NCI-H1694 (cell line): ENCODE measurements around the gene SLC25A42.
A peak's percentile ranks its signal among the peaks of the same experiment; 100 is the strongest.
"Not testable (repeated sequence)": the region's sequence is repeated elsewhere in the genome, so short reads cannot be mapped to it uniquely, and the experiment has no call there.

Experiments used
- DNase-seq: peaks from one replicate; lab custom pipeline; 2025; lab: John Stamatoyannopoulos, UW

Gene SLC25A42

GRCh38 chr19:19135713-19136112 is 71.9 kb downstream of the SLC25A42 start:
- not testable (repeated sequence) for DNase-seq

- no peak for DNase-seq
These were observed 73.8 kb downstream of the SLC25A42 start for GRCh38 chr19:19137556-19138108.

GRCh38 chr19:19138109-19138981 is 74.6 kb downstream of the SLC25A42 start, which contains the start of gene TMEM161A:
Gene TMEM161A, minus strand, starts transcription at chr19:19138478. Its CDS starts 50 bp downstream, at chr19:19138428.
- DNase-seq = peak; percentile 96

- DNase-seq = no peak
These were observed 76.1 kb downstream of the SLC25A42 start for GRCh38 chr19:19139876-19140229.

- no peak for DNase-seq
These were observed 76.7 kb downstream of the SLC25A42 start for GRCh38 chr19:19140476-19140875.

- no peak for DNase-seq
These were observed 78.6 kb downstream of the SLC25A42 start for GRCh38 chr19:19142347-19142746.

- no peak for DNase-seq
These were observed 81.5 kb downstream of the SLC25A42 start for GRCh38 chr19:19145281-19145680.

GRCh38 chr19:19145684-19146608 is 82.2 kb downstream of the SLC25A42 start:
- peak; percentile 67 for DNase-seq

GRCh38 chr19:19146865-19147264 is 83.1 kb downstream of the SLC25A42 start:
- DNase-seq = no peak

- no peak for DNase-seq
These were observed 83.5 kb downstream of the SLC25A42 start for GRCh38 chr19:19147344-19147743.

- DNase-seq = not testable (repeated sequence)
These were observed 84.7 kb downstream of the SLC25A42 start for GRCh38 chr19:19148504-19148903.

- no peak for DNase-seq
These were observed 85.6 kb downstream of the SLC25A42 start for GRCh38 chr19:19149435-19149834.

GRCh38 chr19:19151418-19151817 is 87.6 kb downstream of the SLC25A42 start:
- no peak for DNase-seq

GRCh38 chr19:19152668-19153384 is 89.0 kb downstream of the SLC25A42 start:
- no peak for DNase-seq

- no peak for DNase-seq
These were observed 91.1 kb downstream of the SLC25A42 start for GRCh38 chr19:19154768-19155494.

GRCh38 chr19:19155495-19156219 is 91.9 kb downstream of the SLC25A42 start:
- DNase-seq = no peak

GRCh38 chr19:19157808-19158207 is 94.0 kb downstream of the SLC25A42 start:
- DNase-seq = no peak

GRCh38 chr19:19159534-19159933 is 95.7 kb downstream of the SLC25A42 start:
- no peak for DNase-seq

GRCh38 chr19:19160461-19161035 is 96.8 kb downstream of the SLC25A42 start:
- no peak for DNase-seq

- no peak for DNase-seq
These were observed 98.7 kb downstream of the SLC25A42 start for GRCh38 chr19:19162495-19162894.
